ENCODE measurements around the gene ABCB8.

- TF ChIP-seq POLR2A (IDR thresholded peaks at IDR 0.05; ENCODE audit: low read length) (no peak), GATA1 (IDR thresholded peaks at IDR 0.05; ENCODE audit: low read depth, low read length) (no peak)
These were observed 26.7 kb upstream of the ABCB8 start for GRCh38 chr7:151001546-151001945.
